Calu3 (cell line): ENCODE data around the gene CAP1. TPM values are rescaled to one million over a fixed set of nuclear protein-coding genes. Genes with fewer than 3 reads are reported as not detected.
"Not testable (repeated sequence)": the region's sequence is repeated elsewhere in the genome, so short reads cannot be mapped to it uniquely, and the experiment has no call there.

ENCODE experiments used
- BruUV-seq: library from RNA; stranded (reverse); fragments of 400-500 nt; replicated peaks from 2 replicates; lab custom pipeline; 2021; lab: Mats Ljungman, UMichigan
- CTCF ChIA-PET: fragments of 300-600 bp; sonication (Branson Sonifier 250); formaldehyde crosslinking; loops from one replicate; lab custom pipeline; 2022; ENCODE audit warnings: antibody characterized with exemption; lab: Charles Lee
- DNase-seq: peaks from one replicate; pipeline ENCODE4 v3.0.0; 2022
- H3K27ac Mint-ChIP-seq: one replicate; pipeline ENCODE4 v1.8.0; 2022; ENCODE audit warnings: mixed read lengths; ENCODE audit not compliant: unreplicated experiment
- H3K27me3 Mint-ChIP-seq: one replicate; pipeline ENCODE4 v1.8.0; 2022; ENCODE audit warnings: mixed read lengths; ENCODE audit not compliant: unreplicated experiment
- H3K36me3 Mint-ChIP-seq: one replicate; pipeline ENCODE4 v1.8.0; 2022; ENCODE audit warnings: mild to moderate bottlenecking, moderate library complexity, mixed read lengths; ENCODE audit not compliant: insufficient read depth, unreplicated experiment
- H3K4me1 Mint-ChIP-seq: one replicate; pipeline ENCODE4 v1.8.0; 2022; ENCODE audit warnings: mild to moderate bottlenecking, low read depth, mixed read lengths; ENCODE audit not compliant: unreplicated experiment
- H3K4me3 Mint-ChIP-seq: one replicate; pipeline ENCODE4 v1.8.0; 2022; ENCODE audit warnings: mild to moderate bottlenecking, low read depth, moderate library complexity, mixed read lengths; ENCODE audit not compliant: unreplicated experiment
- H3K9me3 Mint-ChIP-seq: one replicate; pipeline ENCODE4 v1.8.0; 2022; ENCODE audit warnings: low read depth, mixed read lengths; ENCODE audit not compliant: unreplicated experiment
- intact Hi-C: fragments of 100-400 bp; cut with micrococcal nuclease; formaldehyde crosslinking; loops from one replicate; pipeline ENCODE4 v1.10.0; 2022; ENCODE audit not compliant: unreplicated experiment
- total RNA-seq: library from RNA; stranded (reverse); gene quantifications from 2 replicates; pipeline ENCODE4 v1.2.3, GENCODE V29; 2022
- TF ChIP-seq, protein P1 (sequence below): fragments of 200-600 bp; IDR thresholded peaks from one replicate; pipeline ENCODE4 v1.8.0; 2022; ENCODE audit warnings: antibody characterized with exemption; ENCODE audit not compliant: unreplicated experiment

The CAP1 gene
- total RNA-seq, 1 experiment from 2014 or later = 307 TPM

DNA sequence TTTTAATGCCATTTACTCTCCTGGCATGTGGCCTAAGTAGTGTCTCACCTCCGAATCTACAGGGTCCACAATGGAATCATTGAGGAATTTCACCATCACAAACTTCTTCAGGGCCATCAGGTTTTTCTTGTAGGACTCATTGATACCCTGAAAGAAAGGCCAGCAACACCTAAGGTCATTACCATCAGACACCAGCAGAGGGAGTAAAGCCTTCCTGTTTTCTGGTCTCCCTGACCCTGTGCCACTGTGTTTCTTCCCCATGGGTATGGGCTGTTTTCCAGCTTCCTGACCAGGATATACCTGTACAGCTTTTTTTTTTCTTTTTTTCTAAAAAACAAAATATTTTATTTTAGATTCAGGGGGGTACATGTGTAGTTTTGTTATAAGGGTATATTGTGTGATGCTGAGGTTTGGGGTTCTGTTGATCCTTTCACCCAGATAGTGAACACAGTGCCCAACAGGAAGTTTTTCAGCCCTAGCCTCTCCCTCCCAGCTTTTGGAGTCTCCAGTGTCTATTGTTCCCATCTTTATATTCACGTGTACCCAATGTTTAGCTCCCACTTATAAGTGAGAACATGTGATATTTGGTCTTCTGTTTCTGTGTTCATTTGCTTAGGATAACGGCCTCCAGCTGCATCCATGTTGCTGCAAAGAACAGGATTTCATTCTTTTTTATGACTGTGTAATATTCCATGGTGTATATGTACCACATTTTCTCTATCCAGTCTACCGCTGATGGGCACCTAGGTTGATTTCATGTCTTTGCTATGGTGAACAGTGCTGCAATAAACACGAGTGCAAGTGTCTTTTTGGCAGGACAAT lies 38.2 kb downstream of the CAP1 start:
- H3K27me3 Mint-ChIP-seq = no peaks in the 10 kb centered on the region
- H3K9me3 Mint-ChIP-seq = no peaks in the 10 kb centered on the region
- no peaks in the 10 kb centered on the region for H3K4me1 Mint-ChIP-seq
- CTCF ChIA-PET = interaction anchor here (0.6 to 1.9 kb wide), 6 partner anchors 12 to 360 kb away, joined by 3 to 16 read pairs (median 4); no protein-coding TSS in a partner anchor
- intact Hi-C loops = loop anchor here (5.0 kb wide), 1 partner anchor 259 kb away; no protein-coding TSS in a partner anchor
- no peak overlapping the region for H3K27ac Mint-ChIP-seq
- no TSS peak for BruUV-seq
- H3K36me3 Mint-ChIP-seq = peaks cover 37% of the 10 kb centered on the region
- peak; percentile 76 for DNase-seq
- TF ChIP-seq, protein P1, sequence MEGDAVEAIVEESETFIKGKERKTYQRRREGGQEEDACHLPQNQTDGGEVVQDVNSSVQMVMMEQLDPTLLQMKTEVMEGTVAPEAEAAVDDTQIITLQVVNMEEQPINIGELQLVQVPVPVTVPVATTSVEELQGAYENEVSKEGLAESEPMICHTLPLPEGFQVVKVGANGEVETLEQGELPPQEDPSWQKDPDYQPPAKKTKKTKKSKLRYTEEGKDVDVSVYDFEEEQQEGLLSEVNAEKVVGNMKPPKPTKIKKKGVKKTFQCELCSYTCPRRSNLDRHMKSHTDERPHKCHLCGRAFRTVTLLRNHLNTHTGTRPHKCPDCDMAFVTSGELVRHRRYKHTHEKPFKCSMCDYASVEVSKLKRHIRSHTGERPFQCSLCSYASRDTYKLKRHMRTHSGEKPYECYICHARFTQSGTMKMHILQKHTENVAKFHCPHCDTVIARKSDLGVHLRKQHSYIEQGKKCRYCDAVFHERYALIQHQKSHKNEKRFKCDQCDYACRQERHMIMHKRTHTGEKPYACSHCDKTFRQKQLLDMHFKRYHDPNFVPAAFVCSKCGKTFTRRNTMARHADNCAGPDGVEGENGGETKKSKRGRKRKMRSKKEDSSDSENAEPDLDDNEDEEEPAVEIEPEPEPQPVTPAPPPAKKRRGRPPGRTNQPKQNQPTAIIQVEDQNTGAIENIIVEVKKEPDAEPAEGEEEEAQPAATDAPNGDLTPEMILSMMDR = peak; percentile 72
- no peak overlapping the region for H3K4me3 Mint-ChIP-seq

DNA sequence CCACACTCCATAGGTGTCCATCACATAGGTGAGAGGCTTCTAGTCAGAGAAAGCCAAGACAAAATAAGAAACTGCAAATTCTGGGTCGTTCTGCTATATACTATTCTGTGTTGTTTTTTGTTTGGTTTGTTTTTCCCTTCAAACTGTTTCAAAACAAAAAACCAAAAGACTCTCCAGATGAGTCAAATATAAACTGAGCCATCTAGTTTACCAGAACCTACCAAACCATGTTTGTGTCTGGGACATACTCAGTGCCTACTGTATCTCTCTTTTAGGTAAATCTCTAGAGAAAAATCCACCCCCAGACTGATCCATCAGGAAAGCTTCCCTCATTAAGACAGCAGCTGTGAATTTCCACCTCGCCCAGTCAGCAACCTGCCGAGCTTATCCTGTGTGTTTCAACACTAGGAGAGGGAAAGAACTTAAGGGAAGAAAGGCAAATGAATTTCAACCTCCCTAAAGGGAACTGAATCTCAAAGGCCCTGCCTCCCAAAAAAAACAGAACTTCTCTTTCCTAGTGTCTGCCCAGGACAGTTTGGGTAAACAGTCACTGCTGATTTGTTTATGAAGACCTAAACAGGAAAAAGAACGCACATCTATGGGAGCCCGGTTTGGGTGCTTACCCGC lies 39.4 kb downstream of the CAP1 start:
- Mint-ChIP-seq H3K4me1 (no peaks in the 10 kb centered on the region), H3K36me3 (peaks cover 32% of the 10 kb centered on the region), H3K27me3 (no peaks in the 10 kb centered on the region), H3K27ac (no peak overlapping the region), H3K9me3 (no peaks in the 10 kb centered on the region), H3K4me3 (no peak overlapping the region)
- no peak for DNase-seq
- BruUV-seq = no TSS peak
- intact Hi-C loops = loop anchor here (5.0 kb wide), 1 partner anchor 257 kb away; no protein-coding TSS in a partner anchor
- TF ChIP-seq, protein P1 = no peak
- CTCF ChIA-PET = interaction anchor here (0.6 to 1.9 kb wide), 3 partner anchors 55 to 359 kb away, joined by 4 to 16 read pairs (median 4); no protein-coding TSS in a partner anchor

DNA sequence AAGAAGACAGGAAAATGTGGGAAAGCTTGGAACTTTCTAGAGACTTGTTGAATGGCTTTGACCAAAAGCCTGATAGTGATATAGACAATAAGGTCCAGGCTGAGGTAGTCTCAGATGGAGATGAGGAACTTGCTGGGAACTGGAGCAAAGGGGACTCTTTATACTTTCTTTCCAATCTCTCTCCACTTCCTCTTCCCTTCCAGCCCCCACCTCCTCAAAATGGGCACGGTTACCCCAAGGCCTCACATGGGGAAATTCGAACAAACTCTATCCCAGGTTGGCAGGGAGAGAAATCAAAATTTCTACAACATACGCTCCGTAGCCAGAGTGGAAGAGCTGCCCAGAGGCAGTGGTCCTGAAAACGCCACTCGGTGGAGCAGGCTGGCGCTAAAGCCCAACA lies 41.3 kb downstream of the CAP1 start:
- no peak for DNase-seq
- TF ChIP-seq, protein P1 = no peak
- CTCF ChIA-PET = no interaction called here
- Mint-ChIP-seq H3K9me3 (no peaks in the 10 kb centered on the region), H3K4me3 (no peak overlapping the region), H3K27ac (no peak overlapping the region), H3K4me1 (no peaks in the 10 kb centered on the region), H3K36me3 (peaks cover 21% of the 10 kb centered on the region), H3K27me3 (no peaks in the 10 kb centered on the region)
- BruUV-seq = no TSS peak
- intact Hi-C loops = no loop called here

GRCh38 chr1:40084750-40085149 lies 44.2 kb downstream of the CAP1 start:
- H3K36me3 Mint-ChIP-seq, H3K9me3 Mint-ChIP-seq, BruUV-seq, H3K27ac Mint-ChIP-seq, H3K27me3 Mint-ChIP-seq, H3K4me3 Mint-ChIP-seq, H3K4me1 Mint-ChIP-seq: not testable (repeated sequence)
- CTCF ChIA-PET = interaction anchor here (0.7 to 1.7 kb wide), 7 partner anchors 23 to 320 kb away, joined by 3 to 6 read pairs (median 3); no protein-coding TSS in a partner anchor
- intact Hi-C loops = loop anchor here (2.0 kb wide), 2 partner anchors 56 to 320 kb away; no protein-coding TSS in a partner anchor
- TF ChIP-seq, protein P1 = peak; percentile 69
- DNase-seq = peak; percentile 82
